GM19351 (cell line): ENCODE measurements around the gene TMEM117.
A peak's percentile ranks its signal among the peaks of the same experiment; 100 is the strongest.

ENCODE experiments used
- ATAC-seq: cut with Tn5 transposase; IDR thresholded peaks from one replicate; pipeline ENCODE4 v1.9.1; 2021; ENCODE audit warnings: mild to moderate bottlenecking, moderate library complexity; ENCODE audit not compliant: unreplicated experiment

Gene TMEM117

DNA sequence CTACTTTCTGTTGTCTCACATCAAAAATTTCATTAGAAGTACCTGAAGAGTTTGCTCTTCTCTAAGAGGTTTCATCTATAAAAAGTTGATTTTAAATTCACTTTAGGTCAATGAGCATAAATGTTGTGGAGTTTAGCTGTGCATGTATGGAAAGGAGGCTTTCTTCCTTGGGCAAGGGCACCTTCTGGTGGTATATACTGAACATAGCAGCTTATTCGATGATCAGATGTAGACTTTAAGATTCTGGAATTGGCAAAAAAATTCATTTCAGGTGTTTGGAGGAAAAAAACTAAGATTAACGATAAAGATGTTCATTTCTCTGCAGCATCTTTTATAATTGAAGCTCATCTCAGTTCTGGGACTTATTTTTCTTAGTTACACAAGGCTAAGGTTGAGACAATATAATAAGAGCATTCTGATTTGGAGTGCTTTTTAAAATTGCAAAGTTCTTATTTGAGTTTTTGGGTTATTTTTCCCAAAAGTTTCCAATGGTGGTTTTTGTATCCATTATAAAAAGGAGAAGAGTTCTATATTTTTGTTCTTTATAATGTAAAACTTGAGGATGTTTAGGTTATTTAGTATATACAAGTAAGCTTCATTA is 46.8 kb downstream of the TMEM117 start:
- ATAC-seq, result peak; percentile 94

DNA sequence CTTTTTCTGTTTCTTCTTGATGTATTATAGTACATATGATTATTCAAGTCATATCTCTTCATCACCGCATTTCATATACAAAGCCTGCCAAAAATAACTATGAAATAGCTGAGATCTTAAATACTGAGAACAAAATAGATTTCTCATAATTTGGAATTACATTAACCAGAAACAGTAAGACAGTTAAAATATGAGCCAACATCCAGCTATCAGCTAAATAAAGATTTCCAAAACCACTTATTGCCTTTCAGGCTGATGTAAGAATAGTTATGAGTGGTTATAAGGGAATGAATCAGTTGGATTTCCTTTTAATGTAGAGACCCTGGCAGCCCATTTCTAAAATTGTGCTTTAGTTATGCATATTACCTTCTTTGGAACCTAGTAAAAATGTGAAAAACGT is 47.4 kb downstream of the TMEM117 start:
- no peak for ATAC-seq

DNA sequence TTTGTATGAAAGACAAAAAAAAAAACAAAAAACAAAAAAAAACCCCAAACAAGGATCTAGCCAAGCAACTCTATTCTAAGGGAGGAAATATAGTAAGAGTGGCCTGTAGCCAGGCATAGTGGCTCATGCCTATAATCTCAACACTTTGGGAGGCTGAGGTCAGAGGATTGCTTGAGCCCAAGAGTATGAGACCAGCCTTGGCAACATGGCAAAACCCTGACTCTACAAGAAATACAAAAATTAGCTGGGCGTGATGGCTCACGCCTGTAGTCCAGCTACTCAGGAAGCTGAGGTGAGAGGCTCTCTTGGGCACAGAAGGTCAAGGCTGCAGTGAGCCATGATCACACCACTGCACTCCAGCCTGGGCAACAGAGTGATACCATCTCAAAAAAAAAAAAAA is 47.9 kb downstream of the TMEM117 start:
- no peak for ATAC-seq

DNA sequence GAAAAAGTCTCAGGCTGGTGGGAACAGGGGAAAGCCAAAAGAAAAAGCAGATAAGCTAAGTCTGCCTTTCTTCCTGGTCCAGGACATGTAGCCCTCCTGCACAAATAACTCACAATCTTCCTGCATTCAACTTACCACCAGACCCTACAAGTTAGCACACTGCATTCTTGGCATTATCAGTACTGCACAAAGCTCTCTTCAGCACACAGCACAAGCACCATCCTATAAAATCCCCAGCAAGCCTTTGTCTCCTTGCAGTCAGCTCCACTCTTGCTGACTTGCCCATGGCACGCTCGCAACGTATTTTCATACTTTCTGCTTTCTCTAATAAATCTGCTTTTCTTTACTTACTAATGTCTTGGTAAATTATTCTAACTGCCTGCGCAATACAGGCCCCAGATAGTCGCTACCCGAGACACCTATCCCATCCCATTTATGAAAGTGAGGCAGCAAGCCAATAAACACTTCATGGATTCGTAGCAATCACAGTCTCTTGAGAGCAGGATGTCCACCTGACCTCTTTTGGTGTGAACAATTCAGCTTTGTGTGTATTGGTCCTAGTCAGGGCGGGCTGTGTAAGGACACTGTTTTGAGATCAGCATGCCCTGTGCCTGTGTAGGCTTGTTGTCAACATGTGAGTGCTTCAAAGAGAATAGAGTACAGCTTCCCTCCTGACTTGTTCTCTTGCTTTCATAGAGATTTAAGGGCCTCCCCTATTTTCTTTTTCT is 49.0 kb downstream of the TMEM117 start:
- ATAC-seq, result no peak

DNA sequence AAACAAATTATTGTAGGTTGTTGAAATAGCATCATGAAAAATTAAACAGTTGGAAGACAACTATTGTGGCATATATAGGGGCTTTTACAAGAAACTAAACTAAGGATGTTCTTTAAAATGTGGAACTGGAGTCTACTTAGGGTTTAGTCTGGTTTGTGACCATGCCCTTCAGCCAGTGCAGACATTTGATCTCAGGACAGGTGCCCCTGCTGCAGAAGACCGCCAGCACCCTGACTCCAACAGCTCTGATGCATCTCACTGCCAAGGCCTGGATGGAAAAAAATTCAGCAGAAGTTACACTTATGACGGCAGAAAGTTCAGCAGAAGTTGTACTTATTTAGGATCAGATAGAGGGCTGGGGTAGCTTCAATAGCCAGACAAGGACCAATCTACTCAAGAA is 51.5 kb downstream of the TMEM117 start:
- ATAC-seq, result no peak

DNA sequence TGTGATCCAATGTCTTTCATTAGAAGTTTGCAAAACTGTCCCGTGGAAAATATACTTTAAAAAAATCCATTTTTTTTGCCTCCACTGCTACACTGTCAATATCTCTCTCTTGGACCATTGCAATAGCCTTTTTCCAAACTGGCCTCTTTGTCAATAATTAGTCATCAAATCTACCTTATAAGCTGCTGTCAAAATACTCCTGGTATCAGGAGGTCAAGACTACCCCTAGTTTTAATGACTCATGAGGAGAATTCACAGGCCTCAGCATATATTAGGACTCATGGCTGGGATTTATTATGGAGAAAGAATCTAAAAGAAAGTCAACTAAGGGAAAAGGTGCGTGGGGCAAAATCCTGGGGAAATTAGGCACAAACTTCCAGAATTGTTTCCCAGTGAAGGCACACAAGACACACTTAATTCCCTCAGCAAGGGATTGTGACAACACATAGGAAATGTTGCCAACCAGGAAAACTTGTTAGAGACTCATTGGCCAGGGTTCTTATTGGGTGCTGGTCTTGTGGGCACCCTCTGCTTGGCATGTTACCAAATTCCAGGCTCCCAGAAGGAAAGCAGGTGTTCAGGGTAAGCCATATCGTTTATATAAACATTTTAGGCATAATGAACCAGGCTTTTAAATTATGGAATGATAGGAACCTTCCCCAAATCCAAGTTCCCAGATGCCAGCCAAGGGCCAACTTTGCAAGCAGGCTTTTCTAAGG is 56.1 kb downstream of the TMEM117 start:
- ATAC-seq, result no peak

DNA sequence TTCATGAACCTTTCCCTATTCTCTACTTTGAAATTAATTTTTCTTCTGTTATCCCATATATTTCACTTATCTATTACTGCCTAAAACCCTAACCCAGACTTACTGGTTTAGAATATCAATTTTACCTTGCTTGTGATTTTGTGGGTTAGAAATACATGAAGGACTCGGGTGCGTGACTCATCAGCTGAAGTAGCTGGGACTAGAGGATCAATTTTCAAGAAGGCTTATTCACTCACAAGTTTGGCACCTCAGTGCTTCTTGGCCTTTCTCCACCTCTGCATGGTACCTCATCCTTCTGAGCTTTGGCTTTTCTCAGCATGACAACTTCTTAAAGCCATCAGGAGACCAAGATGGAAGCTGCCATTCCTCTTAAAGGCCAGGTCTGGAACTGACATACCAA is 57.8 kb downstream of the TMEM117 start:
- ATAC-seq, result no peak

DNA sequence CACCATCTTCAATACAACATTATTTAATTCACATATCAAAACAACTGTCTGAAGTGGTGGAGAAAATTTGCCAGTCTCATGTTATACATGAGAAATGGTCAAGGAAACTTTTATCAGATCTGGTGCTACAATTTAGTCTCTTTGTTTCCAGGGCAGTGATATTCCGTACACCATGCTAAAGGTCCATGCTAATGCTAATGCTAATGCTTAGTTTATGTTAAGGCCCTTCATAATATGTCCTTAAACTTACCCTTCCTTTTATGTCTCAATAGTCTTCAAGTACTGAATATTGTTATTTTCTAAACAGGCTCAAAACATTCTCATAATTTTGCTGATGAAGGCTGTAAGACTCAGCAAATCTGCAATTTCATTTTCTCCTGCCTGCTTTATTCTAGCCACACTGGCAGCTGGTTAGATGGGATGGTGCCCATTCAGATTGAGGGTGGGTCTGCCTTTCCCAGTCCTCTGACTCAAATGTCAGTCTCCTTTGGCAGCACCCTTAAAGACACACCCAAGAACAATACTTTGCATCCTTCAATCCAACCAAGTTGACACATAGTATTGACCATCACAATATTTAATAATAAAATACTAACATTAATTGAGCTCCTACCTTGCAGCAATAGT is 59.8 kb downstream of the TMEM117 start:
- ATAC-seq, result no peak

DNA sequence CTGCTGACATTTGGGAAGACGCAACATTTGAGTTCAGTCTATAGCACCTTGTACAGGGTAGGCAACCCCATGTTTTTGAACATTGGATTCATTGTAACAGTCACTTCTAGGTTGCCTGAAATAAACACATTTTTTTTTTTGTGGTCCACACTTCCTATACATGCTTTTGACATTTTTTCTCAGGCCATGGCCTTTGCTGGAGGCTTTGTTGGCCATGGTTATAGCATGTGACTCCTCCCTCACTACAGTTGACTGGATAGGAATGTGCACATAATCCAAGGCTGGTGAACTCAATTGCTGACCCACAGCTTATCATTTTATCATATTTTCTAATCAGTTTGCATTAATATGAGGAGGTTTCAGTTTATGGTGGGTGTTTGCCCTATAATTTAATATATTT is 60.6 kb downstream of the TMEM117 start:
- ATAC-seq, result no peak

DNA sequence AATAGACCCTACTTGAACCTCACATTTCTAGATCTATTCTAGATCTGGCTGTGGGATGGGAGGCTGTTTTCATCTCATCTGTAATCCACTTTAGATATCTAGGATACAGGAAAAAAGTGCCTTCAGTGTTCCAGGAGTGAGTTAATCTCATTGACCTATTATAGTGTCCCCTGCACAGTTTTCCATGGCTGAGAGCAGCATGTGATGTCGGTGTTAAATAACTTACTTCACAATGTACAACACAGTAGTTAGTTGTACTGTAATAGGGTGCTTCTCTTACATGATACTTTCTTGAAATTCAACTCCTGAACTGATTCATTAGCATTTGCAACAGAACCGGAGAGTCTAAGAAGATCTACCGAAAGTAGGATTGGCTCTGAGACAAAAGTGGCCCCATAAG is 62.6 kb downstream of the TMEM117 start:
- no peak for ATAC-seq

DNA sequence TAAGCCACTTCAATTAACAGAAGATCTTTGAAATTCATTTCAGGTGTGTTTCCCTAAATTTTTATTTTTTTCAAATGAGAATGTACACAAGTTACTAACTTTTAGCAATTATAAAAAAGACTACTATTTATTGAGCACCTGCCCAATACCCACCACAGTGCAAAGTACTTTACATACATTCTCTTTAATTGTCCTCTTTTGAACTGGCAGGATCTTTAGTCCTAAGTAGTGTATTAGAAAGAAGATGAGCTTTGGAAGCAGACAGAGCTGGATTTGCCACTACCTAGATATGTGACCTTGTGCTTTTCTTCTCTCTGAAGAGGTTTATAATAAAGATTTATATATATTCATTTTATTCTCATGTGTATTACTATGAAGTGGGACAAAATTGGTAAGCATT is 63.7 kb downstream of the TMEM117 start:
- ATAC-seq, result no peak

DNA sequence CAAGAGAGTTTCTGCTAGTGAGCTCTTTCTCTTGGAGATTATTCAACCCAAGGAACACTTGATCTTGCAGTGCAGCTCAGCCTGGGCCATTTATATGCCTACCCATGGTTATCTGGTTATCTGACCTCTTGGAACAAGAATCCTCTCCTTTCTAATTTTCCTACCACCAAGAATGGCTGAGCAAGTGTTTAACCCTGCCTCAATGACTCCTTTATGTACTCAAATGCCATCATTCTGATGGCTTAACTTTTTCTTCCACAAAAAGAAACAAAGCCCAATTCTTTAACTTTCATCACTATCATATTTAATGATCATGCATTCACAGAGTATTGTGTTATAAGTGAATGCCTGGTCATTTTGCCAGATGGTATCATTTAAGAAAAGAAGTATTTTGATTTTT is 67.8 kb downstream of the TMEM117 start:
- ATAC-seq, result no peak

DNA sequence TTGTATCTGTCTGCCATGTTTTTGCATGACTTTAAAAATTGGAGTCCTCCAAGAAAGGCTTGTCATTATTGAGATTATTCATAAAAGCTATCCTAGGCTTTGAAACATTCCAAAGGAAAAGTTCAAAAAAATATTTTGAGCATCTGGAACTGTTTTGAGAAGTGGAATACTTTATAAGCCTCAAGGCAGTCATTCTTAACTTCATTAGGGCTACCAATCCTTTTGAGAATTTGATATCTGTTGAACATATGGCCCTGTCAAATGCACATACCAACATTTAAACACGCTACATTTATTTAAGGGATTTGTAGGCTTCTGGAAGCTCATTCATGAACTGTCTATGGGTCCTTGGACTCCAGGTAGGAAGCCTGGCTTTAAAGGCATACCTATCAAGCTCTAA is 77.0 kb downstream of the TMEM117 start:
- no peak for ATAC-seq

DNA sequence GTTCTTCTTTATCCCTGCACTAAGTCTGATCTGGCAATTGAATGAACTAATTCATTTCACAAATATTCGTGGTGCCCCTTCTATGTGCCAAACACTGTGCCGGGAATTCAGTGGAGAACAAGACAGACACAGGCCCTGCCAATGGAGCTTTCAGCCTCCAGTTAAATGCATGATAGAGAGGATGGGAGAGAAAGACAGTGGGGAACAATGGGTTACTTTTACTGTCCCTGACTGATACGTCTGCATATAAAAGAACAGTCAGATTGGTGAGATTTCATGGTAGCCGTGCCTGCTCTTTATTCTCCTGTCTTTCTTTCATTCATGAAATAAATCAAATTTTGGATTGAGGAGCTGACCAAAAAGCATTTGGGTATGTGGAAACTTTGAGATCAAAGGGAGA is 78.5 kb downstream of the TMEM117 start:
- no peak for ATAC-seq

DNA sequence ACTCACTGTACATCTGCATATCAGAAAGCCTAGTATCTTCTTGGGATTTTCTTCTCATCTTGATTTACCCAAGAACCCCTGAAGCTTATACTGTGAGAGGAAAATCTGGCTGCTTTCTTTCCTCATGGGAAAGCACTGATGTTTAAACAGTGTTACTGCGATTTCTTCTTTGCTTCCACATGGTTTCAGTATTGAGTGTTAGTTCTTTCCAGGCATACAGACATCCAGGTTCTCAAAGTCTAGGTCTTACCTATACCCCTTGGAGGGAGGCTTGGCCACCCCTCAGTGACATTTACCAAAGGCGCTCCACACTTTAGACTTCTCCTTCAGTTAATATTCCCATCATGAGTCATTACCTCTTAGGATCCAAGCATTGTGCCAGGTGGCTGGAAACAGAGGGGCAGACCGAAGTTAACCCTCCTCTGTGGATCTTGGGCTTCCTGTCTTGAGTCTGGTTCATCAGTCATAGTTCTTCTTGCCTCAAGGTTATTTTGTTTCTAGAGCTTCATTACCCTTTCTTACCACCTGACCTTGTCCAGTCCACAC is 79.1 kb downstream of the TMEM117 start:
- ATAC-seq, result no peak

DNA sequence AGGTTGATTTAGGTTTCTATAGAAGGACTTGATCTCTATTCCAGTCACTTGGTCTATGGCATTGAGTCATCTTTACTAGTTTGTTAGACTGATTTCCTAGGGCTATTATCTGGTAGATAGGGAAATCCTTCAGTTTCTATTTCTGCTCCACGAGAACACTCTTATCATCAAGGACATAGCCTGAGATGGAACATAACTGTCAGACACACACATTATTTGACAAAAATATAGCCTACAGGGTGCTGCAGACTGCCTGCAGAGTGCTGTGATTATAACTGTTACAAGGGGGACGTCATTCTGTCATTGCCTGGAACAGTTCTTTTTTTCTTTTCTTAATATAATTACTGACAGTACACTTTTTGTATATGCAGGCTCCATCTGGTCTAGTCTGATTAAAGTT is 82.0 kb downstream of the TMEM117 start:
- no peak for ATAC-seq

DNA sequence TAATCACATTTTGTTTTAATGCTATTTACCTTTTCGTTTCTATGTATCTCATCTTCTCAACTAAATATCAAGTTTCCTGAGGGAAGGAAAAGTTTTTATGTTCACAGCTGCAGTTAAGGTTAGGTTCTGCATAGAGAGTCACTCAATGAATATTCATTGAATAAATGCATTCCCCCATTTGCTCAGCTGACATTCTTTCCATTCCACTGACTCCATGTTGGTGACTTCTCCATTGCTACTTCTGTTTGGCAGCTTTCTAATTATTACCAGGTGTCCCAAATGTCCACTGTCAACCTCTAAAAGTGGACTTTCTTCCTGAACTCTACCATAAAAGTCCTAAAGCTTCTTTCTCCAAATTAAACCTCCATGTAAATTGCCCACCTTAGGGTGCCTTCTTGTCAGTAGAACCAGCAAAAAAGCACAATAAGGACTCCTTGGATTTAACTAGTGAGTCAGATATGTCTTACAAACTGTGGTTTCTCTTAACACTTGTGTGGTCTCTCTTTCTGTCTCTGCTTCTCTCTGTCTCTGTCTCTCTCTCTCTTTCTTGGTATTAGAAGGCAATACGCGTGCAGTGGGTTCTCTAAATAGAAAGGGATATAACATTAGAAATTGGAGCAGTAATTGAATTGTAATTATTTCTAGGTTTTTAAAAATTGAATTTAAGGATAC is 85.9 kb downstream of the TMEM117 start:
- no peak for ATAC-seq

DNA sequence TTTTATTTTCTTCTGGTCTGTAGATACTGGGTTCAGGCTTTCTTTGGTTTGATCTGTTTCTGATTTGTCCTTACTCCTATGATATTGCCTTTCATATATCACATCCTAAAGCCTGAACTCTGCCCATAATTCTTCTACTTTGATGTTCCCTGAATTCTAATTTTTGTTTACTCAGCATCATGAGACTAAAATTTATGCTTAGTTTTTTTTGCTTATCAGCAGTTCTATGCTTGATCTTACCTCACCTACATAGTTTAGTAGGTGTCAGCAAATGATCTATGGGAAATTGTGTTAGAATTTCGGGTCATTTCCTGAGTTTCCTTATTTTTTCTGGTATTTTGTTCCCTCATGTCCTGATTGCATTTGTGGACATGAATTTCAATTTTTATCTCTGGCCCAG is 94.2 kb downstream of the TMEM117 start:
- no peak for ATAC-seq

DNA sequence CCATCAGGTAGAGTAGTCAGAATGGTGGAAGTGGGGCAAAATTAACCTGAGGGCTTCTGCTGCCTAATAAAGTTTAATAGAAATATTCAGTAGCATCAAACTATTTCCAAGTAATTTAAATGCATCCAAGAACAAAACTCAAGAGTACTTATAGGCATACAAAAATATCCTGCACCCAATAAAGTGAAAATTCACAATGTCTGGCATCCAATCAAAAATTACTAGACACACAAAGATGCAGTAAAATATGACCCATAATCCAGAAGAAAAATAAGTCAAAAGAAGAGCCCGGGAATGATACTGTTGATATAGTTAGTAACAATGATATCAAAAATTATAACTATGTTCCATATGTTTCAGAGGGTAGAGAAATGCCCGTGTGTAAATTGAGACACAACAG is 95.3 kb downstream of the TMEM117 start:
- ATAC-seq, result no peak

DNA sequence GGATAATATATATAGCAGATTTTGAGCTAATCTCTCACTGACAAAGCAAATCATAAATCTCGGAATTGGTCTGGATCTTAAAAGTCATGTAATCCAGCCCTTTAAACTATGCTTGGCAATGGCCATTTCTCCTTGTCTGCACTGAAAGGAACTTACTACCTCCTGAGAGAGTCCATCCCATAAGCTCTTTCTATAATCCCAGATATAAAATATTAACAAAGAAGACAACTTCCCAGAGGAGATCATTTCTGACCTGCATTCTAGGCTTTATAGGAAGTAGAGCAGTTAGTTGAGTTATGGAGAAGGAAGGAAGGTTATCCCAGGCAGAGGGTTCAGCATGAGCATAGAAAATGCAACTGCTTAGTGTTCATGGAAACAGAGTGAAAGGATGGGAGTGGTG is 99.7 kb downstream of the TMEM117 start:
- no peak for ATAC-seq

DNA sequence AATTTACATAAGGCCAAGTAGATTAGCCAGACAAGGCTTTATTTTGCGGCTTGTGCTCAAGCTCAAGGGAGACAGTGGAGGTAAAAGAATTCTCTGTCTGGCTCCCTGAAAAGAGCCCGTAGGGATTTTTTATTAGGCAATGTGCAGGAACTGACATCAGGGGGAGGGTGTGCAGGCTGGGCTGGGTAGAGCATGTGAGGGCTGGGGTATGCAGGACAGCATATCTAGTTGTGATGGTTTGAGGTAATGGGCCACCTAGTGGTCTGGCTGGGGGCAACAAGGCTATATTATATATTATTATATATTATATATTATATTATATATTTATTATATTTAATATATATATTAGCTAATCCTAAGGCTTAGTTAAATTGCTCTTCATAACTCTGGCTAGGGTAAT is 102.1 kb downstream of the TMEM117 start:
- peak; percentile 85 for ATAC-seq
